GM19372 (cell line): Measurements from ENCODE around the gene SLC5A8.

Source experiments
- ATAC-seq: cut with Tn5 transposase; IDR thresholded peaks from one replicate; pipeline ENCODE4 v1.9.1; 2021; ENCODE audit warnings: mild to moderate bottlenecking, low read depth, moderate library complexity; ENCODE audit not compliant: unreplicated experiment

SLC5A8 gene, protein sequence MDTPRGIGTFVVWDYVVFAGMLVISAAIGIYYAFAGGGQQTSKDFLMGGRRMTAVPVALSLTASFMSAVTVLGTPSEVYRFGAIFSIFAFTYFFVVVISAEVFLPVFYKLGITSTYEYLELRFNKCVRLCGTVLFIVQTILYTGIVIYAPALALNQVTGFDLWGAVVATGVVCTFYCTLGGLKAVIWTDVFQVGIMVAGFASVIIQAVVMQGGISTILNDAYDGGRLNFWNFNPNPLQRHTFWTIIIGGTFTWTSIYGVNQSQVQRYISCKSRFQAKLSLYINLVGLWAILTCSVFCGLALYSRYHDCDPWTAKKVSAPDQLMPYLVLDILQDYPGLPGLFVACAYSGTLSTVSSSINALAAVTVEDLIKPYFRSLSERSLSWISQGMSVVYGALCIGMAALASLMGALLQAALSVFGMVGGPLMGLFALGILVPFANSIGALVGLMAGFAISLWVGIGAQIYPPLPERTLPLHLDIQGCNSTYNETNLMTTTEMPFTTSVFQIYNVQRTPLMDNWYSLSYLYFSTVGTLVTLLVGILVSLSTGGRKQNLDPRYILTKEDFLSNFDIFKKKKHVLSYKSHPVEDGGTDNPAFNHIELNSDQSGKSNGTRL

DNA sequence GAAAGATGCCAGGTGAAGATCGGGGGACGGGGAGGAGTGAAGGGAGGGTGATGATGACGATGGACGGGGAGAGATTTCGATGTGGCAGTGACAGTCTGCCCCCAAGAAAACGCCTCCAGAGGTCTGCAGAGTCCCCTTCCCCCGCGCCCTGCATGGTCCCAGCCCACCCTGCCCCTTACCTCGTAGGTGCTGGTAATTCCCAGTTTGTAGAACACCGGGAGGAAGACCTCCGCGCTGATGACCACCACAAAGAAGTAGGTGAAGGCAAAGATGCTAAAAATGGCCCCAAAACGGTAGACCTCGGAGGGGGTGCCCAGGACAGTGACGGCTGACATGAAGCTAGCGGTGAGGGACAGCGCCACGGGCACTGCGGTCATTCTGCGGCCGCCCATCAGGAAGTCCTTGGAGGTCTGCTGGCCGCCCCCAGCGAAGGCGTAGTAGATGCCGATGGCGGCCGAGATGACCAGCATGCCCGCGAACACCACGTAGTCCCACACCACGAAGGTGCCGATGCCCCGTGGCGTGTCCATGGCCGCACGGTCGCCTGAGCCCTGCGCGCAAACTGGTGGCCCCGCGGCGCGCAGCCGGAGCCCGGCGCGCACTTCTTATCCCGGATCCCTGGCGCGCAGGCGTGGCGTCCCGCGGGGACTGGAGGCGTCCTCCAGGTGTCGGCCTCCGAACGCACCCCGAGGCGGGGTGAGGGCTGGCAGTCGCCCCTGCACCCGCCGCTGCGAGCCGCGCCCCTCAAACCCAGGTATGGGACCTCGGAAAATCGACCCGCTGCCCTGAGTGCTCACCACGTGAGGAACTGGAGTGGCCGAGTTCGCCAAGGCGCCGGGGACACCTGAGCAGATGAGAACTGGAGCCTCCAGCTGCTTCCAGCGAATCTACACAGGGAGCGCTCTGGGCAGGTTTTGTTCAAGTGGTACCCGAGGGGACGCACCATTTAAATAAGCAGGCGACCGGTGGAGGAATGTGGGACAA lies at the start of gene SLC5A8:
Gene SLC5A8 (minus strand): TSS at position 920 of the 984 bp plus-strand sequence. CDS start 390 bp downstream, at position 530.
- ATAC-seq = no peak

DNA sequence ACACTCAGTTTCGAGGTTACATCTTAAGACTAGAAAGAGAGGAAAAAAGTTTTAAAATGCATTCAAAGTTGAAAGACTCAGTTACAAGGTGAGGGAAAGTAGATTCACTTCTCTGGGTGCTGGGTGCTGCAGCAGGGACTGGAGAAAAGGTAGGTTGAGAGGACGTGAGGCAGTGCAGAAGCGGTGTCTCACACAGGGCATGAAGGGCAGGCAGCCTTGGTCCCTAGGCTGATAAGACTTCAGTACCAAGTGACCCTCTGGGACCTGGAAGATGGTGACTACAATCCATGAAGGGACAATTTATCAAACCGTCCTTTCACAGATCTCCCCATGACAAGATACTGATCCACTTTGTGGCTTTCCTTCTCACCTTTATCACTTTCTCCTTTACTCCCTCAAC lies 47.3 kb upstream of the SLC5A8 start:
- no peak for ATAC-seq

- ATAC-seq = no peak
Observed at GRCh38 chr12:101256266-101256665, 46.2 kb upstream of the SLC5A8 start.

- ATAC-seq = no peak
Observed at GRCh38 chr12:101243616-101244015, 33.6 kb upstream of the SLC5A8 start.

- no peak for ATAC-seq
Observed at GRCh38 chr12:101243074-101243473, 33.0 kb upstream of the SLC5A8 start.

- ATAC-seq = no peak
Observed at GRCh38 chr12:101238800-101239329, 28.8 kb upstream of the SLC5A8 start.

DNA sequence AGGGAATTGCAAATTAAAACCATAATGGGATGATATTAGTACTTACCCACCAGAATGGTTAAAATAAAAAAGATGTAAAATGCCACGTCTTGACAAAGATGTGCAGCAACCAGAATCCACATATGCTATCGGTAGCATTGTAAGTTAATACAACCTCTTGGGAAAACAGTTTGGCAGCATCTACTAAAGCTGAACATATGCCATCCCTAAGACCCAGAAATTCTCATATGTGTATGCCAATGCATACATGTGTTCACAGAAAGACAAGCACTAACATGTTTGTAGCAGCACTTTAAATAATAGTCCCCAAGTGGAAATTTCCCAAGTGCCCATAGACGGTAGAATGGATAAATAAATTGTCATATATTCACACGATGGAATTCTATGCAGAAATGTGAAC lies 28.3 kb upstream of the SLC5A8 start:
- no peak for ATAC-seq

DNA sequence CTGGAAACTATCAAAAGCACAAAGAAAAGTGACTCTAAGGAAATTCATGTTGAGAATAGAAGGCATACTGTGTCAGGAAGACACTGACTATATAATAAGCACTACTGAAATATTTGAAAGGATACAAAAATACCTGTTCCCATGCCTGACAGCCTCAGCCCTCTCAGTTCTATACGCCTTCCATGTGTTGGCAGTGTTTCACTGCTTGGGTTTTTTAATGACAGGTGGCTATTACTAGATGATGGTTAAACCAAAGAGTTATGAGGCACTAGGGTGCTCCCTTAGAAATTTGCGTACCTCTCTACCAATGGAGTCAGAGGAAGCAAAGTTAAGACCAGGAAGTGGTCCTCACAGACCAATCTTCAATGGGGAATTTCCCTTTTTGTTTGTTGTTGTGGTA lies 25.6 kb upstream of the SLC5A8 start:
- no peak for ATAC-seq

- ATAC-seq = no peak
Observed at GRCh38 chr12:101231636-101232035, 21.6 kb upstream of the SLC5A8 start.

GRCh38 chr12:101230547-101230946 lies 20.5 kb upstream of the SLC5A8 start:
- no peak for ATAC-seq

GRCh38 chr12:101229841-101230241 lies 19.8 kb upstream of the SLC5A8 start:
- no peak for ATAC-seq

DNA sequence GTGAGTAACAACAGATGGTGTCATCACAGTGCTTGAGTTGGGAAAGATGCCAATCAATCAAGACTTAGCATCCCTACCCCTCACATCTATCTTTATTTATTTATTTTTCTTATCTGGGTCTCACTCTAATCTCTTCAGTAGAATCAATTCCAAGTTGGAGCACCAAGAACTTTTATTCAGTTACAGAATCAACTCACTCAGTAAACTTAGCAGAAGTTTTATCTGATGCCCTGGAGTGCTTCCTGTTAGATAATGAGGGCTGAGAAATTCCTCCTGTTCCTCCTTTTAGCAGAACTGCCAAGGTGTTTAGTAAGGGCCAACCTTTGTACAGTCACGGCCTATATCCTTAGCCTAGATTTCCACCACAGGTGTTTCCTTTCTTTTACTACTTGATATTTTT lies 11.3 kb upstream of the SLC5A8 start:
- no peak for ATAC-seq

GRCh38 chr12:101216810-101217209 lies 6.8 kb upstream of the SLC5A8 start:
- ATAC-seq = no peak

GRCh38 chr12:101207086-101207780 lies 2.8 kb downstream of the SLC5A8 start:
- ATAC-seq = no peak

DNA sequence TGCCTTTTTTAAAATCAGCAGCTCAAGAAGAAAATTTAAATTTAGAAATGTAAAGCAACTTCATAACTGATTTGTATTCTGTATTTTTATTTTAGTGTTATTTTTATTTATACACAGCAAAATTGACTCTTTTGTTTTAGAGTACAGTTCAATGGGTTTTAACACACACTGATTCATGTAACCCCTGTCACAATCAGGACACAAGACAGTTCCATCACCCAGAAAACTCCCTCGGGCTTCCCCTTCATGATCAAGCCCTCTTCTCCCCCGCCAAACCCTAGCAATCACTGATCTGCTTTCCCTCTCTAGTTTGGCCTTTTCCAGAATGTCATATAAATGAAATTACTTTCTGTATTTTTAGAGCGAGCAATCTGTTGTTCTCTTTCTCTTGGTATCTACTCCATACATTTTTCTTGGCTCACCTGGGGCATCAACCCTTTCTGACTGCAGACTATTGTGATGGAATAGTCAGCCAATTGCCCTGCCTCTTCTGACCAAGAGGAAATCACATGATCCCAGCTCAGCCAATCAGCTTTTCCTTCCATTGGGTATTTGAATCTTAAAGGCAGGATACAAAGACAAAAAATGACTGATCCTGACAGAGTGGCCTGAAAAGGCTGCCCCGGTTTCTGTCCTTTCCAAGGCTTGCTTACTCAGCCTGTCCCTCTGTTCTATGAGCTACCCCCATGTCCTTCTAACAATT lies 5.3 kb downstream of the SLC5A8 start:
- no peak for ATAC-seq

DNA sequence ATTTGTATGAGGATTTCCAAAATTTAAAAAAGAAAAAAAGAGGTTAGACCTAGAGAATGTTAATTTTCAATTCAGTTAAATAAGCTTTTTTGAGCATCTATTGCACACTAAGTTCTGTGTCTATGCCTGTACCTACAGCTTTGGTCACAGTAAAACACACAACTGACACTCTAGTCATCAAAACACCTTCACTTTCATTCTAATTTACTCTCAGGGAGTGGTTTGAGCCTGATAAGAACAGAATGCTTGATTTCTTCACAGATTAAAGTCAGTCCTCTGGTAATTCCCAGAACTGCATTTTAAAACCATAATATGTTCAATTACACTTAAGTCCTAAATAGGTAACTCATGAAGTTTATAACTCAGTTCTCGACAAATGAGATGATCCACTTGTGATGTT lies 9.2 kb downstream of the SLC5A8 start:
- no peak for ATAC-seq

GRCh38 chr12:101200145-101200544 lies 9.9 kb downstream of the SLC5A8 start:
- no peak for ATAC-seq

DNA sequence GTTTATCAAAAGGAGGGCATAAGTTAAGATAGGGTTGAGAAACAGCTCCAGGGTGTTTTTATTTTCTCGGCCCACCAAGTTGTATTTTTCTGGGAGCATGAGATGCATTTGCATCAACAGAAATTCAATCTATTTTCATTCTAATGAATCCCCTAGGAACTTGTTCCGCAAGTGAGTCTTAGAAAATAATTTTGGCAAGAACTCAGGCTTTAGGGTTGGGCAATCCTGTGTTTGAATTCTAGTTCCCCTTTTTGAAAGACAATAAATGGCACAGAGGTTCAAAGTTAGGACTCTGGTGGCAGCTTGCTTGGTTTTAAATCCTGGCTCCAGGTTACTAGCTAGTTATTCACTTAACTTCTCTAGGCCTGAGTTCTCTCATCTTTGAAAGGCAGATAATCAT lies 23.7 kb downstream of the SLC5A8 start:
- no peak for ATAC-seq

GRCh38 chr12:101181776-101182175 lies 28.3 kb downstream of the SLC5A8 start:
- ATAC-seq = no peak
